IPS DF 4.7 (cell line): ENCODE data around the gene GORASP2.

Experiments used
- DNase-seq: peaks from one replicate; pipeline ENCODE4 v3.0.0-alpha.2; 2013; ENCODE audit warnings: low spot score; ENCODE audit errors: extremely low read depth

Gene GORASP2

DNA sequence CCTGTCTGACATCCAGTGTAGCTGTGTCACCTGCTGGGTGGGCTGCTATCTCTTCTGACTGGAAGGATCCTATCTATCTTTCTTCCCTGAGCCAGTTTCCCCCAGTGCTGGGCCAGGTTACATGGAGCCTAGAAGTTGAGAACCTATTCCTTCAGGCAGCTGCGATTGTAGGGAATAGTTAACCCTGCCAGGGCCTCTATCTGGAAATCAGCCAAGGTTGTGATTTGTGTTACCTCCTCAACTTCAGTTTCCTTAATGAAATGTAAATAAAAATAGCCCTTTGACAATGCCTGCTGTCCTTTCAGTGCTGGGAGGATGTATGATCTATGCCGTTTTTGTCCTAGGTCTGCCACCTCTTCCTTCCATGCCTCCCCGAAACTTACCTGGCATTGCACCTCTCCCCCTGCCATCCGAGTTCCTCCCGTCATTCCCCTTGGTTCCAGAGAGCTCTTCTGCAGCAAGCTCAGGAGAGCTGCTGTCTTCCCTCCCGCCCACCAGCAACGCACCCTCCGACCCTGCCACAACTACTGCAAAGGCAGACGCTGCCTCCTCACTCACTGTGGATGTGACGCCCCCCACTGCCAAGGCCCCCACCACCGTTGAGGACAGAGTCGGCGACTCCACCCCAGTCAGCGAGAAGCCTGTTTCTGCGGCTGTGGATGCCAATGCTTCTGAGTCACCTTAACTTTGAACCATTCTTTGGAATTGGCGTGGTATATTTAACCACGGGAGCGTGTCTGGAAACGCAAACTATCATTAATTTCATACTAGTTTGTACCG is 36.6 kb downstream of the GORASP2 start:
- DNase-seq: no peak

DNA sequence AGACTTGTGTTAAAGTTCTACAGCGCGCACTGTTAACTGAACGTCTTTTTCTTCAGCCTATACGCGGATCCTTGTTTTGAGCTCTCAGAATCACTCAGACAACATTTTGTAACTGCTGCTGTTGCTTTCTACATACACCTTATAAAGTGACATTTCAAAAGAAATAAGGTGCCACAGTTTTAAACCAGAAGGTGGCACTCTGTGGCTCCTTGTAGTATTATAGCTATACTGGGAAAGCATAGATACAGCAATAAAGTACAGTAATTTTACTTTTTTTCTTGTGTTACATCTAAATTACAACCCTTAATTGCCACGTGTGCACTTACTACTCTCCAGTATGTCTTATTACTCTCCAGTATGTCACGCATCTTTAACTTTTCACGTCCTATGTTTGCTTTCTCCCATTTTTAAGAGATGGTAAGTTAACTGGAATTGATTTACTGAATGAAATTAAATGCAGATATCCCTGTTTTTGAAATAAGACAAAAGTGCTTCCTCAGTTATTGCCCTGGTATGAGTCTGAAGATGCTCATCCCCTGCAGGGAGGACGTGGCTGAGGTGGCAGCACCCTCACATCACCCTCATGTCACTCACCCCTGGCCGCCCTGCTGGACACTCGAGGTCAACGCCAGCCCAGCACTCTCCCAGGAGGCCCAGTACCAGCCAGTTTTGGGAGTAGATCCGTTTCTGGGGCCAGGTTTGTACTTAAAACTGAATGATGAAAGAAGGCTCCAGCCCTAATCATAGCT is 37.8 kb downstream of the GORASP2 start:
- DNase-seq: no peak

DNA sequence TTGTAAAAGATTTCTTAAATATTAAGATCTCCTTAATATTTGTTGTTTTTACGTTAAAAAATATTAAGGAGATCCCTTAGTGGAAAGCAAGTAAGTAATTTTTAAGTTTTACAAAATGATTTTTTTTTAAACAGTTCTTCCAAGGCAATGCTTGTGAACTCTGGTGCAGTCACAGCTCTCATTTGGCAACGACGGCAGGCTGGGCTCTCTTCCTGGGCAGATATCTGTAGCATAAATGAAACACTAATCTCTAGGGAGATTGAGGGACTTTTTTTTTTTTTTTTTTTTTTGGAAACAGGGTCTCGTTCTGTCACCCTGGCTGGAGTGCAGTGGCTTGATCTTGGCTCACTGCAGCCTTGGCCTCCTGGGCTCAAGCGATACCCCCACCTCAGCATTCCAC is 38.5 kb downstream of the GORASP2 start:
- no peak for DNase-seq

DNA sequence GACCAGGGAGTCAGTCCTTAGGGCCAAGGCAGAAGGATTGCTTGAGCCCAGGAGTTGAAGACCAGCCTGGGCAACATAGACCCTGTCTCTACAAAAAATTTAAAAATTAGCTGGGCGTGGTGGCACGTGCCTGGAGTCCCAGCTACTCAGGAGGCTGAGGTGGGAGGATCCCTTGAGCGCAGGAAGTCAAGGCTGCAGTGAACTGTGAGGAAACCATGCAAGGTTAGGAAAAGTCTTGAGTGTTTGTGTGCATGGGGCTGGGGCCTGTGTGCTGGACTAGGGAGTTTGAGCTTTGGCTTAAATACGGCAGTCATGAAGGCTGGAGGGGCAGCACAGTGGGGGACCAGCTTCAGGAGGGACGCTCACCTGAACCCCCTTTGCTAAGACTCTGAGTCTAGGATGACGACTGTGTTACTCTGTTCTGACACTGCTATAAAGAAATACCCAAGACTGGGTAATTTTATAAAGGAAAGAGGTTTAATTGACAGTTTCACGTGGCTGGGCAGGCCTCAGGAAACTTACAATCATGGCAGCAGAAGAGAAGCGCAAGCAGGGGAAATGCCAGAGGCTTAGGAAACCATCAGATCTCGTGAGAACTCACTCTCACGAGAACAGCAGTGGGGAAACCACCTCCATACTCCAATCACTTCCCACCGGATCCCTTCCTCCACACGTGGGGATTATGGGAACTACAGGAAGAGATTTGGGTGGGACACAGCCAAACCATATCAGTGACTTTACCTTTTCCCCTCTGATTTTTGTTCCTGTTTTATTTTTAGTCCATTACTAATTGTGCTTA is 39.4 kb downstream of the GORASP2 start:
- no peak for DNase-seq

DNA sequence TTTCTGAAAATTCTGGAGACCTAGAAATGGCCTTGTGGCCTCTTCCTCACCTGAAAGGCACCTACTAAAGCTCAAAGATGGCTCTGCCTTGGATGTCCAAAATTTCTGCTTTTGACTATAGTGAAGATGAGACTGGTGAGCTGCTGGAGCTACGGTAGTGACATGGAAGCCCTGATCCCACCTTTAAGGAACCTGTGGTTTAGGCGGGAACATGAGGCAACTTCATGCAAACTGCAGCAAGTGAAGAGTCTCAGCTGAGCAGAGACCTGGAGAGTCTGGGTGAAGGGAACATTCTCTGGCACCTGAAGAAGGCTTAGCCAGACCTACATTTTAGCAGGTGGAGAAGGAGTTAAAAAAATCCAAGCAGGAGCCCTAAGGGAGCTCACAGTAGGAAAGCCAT is 40.0 kb downstream of the GORASP2 start:
- DNase-seq: no peak

DNA sequence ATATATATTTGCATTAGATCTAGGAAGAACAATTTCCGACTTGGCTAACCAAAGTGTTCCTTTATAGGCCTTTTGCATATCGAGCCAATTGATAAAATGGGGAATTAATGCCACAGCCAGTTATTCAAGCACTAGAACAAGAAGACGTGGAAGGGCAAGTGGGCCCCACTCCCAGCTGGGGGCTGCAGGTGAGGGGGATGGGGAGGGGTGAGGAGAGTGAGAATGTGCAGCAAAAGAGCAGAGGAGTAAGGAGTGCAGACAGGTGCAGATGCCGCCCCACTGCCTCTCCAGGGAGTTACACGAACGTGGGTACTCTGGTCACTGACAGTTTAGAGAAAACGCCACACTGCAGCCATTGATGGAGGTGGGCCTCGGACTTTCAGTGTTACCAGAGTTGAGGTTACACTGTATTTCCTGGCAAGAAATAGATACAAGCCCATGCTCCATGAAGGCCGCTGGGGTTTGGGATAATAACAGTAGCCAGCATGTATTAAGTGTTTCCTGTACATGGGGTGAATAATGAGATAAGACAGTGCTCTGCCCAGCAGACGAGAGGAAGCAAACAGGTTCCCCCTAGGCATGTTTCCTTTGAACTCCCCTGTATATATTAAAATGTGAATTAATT is 40.9 kb downstream of the GORASP2 start:
- no peak for DNase-seq

DNA sequence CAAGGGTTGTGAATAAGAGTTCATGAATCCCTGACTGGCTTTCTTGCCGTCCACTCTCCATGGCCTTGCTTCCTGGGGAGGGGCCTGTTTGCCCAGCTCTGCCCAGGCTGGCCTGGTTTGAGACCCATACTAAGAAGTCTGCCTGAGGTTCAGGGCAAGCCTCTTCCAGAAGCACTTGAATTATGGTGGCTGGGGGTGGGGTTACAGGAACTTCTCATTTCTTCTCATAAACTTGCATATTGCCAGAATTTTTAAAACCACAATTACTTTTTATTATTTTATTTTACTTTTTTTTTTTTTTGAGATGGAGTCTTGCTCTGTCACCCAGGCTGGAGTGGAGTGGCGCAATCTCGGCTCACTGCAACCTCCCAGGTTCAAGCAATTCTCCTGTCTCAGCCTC is 42.0 kb downstream of the GORASP2 start:
- DNase-seq: no peak

DNA sequence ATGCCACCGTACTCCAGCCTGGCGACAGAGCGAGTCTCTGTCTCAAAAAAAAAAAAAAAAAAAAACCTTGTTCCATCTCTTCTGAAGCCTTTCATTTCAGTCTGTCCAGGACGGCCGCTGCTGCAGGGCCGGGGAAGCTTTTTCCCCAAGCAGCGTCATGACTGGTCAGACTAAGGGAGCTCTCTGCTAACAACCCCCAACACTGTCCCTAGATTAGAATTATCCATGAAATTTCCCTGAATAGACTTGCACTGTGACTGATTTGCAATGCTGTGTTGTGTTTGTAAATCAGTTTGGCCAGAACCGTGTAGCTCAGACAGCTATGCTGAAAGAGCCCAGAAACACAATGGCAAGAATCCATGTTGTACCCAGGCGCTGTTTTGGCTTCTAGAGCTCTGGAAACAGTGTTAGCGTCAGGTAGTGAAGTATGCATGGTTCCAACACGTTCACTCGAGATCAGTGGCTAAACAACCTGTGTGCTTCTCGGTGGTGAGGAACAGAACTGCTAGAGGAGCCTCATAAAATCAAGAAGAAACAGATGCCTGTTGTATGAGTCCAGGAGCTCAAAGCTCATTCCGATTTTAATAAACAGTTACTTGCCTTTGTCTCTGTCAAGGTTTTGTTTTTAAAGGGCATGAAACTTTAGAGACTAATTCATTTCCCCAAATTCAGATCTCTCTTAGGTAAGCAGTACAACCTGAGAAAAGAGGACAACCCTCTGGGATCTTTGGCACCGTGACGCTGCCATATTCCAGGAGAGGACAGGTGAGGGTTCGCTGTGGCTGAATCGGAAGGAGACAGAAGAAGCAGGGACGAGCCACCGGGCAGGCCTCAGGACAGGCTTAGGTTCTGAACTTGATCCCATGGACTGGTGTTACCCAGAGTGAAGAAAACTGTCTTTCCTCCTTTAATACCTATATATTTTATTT is 43.5 kb downstream of the GORASP2 start:
- DNase-seq: no peak

DNA sequence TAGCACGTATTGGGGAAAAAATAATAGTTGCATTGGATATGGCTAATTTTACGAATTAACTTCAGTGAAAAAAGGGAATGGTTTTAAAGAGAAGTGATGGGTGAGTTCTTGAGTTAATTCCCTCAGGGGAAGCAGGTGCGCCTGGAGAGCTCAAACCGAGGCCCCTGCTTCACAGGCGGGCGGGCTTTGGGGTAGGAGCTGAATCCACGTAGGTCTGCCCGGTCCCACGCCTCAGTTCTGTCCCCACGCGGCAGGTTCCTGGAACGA is 44.1 kb downstream of the GORASP2 start:
- DNase-seq: no peak

DNA sequence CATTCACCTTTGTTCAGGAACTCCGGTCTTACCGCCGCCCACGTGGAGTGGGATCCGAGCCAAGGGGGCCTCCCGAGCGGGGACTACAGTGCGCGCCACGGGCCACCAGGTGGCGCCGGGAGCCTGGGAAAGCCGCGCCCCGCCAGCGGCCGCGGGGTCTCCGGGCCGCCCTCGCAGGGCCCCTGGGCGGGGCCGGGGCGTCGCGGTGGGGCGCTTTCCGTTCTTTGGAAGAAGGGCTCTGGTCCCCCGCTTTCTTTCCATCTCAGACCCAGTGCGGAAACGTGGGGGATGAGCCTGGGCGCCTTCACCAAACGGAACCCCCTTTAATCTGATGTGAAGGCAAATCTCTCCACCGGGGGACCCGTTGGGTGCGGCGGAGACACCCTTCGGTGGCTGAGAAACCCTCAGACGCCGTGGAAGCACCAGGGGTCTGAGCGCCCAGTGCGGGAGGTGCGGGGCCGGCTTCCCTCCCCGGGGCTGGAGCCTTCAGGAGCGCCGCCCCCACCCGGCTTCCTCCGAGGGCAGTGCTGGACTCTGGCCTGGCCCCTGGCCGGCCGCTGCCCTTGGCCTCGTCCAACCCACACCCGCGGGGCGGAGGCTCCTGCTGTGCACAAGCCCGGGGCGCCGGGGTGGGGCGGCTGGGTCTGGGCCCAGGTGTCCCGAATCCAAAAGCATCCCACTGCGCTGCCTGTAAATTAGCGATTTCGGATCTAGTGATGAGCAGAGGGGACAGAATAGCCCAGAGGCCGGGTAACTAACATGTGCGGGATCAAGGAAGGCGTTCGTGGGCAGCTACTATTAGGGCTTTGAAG is 44.6 kb downstream of the GORASP2 start:
- DNase-seq: no peak

DNA sequence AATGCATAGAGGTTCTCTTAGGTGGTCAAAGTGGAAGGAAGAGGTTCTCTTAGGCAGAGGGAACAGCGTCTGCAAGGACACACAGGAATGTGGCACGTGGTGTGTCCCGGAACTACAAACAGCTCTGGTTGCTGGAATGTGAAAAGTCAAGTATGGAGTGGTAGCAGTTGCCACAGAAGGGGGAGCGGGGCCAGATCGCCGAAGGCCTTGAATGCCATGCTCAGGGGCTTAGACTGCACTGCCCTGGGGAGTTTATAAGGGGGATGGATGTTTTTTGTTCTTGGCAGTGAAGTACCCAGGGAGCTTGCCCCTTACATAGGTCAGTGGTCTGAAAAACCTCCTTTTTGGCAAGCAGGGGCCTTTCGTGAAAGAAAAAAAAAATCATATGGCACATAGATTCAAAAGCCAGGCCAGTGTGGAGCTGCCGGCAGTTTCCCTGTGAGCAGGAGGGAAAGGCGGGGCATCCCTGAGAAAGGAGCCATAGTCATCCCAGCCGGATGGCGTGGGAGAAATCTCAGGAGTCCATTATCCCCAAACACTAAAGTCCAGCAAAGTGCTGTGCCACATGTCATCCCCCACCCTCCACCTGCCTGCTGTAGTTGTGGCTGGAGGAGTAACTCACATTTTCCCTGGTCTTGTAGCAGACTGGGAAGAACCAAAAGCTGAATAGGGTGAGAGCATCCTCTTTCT is 45.4 kb downstream of the GORASP2 start:
- no peak for DNase-seq

DNA sequence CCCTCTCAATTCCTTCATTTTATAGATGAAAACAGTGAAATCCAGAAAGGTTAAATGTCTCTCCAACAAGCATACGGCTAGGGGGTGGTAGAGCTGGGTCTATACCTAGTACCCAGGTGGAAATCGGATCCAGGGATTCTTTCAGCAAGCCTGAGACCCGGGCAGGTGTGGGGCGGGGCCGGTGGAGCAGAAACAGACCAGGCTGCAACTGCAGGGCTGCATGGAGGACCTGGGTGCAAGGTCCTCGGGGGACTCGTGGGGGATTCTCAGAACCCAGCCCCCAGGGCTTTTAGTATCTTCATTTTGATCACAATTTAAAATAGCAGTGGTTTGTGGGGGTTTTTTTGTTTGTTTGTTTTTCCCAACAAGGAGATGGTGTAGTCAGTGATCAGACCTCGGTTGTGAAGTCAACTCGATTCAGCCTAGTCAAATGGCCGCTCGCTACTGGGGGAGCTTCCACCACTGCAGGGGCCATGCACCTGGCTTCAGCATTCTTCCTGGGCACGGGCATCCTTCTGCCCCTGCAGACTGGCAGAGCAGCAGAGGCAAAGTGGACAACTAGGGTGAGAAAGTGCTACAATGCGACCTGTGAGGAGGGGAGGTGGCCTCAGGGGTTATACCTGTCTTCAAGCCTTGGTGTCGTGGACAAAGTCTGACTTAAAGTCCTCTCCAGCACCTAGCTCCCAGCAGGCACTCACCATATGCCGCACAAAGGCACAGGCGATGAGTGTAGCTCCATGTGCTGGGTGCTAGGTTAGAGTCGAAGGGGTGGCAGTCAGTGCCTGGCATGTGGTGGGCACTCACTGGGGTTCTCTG is 46.3 kb downstream of the GORASP2 start:
- no peak for DNase-seq

DNA sequence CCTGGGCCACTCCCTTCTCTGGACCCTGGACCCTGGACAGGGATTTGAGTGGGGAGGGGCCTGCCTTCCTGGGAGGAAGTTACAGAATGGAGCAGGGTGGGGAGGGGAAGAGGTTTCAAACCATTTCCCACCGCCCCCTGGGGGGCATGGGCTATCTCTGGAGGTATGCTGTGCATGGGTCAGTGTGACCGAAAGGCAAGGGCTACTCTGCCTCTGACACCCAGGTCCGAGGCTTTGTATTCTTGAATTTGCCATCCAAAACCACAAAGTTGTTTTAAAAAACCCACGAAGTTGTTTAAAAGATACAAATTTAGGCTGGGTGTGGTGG is 46.9 kb downstream of the GORASP2 start:
- DNase-seq: no peak

DNA sequence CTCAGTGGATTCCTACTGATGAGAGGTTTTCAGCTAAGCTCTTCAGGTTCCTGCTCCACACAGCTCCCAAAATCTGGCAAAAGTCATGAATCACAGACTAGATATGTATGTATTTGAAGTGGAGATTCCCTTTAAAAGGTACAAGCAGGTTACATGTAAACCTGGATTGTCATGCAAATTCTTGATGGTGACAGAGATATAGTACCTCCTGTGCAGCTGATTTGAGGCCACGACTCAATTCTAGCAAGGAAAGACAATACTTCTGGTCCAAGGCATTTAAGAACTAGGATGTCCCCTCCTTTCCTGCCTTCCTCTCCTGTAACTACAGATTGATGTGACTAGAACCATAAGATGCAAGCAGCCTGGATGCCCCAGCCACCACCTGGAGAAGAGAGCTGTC is 55.0 kb downstream of the GORASP2 start:
- DNase-seq: no peak

DNA sequence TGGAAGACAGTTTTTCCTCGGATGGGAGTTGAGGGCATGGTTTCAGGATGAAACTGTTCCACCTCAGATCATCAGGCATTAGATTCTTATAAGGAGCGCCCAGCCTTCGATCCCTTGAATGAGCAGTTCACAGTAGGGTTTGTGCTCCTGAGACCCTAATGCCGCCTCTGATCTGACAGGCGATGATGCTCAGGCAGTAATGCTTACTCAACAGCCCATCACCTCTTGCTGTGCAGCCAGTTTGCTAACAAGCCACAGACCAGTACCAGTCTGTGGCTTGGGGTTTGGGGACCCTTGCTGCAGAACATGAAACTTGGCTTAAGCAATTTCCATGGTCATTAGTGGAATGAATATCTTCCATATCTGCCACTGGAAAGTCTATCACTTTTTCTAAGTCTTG is 56.4 kb downstream of the GORASP2 start:
- DNase-seq: no peak

DNA sequence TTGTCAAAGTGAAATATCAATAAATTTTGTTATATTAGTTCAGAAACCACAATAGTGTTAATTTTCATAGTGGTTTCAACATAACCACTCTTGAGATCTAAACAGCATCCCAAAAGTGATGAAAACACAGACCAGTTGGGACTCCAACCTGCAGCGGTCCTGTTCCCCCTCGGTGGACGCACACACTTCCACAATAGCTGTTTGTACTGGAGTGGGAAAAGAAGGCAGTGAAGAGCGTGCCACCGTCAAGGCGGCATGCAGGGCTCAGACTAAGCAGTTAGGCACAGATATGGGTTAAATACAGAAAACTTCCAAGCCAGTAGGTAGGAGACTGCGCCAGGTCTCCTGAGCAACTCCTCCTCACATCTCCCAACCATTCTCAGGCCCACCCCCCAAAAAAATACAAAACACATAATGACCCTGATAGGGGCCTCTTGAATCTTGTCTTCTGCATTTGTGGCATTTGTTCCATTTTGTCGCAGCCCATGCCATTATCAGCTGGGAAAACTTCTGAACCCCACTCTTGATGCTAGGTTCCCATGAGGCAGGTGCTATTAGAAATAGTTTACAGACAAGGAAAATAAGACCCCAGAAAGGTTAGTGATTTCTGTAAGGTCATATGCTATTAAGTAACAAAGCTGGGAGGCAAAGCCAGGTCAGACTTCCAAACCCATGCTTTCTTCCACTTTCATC is 57.7 kb downstream of the GORASP2 start:
- no peak for DNase-seq

DNA sequence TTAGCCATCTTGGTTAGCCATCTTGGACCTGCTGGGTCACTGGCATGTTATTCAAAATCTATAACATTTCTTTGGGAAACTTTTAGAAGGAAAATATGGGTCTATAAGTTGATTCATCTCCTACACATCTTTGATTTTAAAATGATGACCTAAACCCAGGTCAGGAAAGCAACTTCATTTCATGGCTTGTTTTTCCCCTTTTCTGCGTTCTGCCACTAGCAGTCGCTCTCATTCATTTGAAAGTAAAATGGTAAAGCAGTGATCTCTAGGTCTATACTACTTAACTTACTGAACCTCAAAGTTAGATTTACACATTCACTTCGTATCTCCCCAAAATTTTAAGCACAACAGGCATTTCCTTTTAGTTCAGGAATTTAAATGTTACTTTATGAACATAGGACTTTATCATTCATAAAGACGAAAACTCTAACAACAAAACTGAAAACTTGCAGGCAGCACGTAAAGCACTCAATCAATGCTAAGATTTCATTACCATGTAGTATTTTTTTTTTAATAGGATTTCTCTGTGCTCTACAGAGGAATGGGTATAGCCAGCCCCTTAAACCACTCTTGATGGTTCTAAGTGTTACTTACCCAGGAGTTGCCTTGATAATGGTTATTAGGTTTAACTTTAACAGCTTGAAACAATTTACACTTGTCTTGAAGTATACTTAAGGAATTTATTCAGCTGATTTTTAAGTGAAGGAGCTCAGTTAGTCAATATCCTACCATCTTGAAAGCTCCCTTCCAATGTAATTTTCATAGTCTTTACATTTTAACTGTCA is 62.5 kb downstream of the GORASP2 start:
- no peak for DNase-seq
